Activated CD4-positive, CD25-positive, alpha-beta regulatory T cell treated with anti-CD3 and anti-CD28 coated beads, Interleukin-2, amount 50 U/mL, for 72 hours (primary cell): Measurements from ENCODE around the gene UBE2H.
"Not testable (repeated sequence)": the region's sequence is repeated elsewhere in the genome, so short reads cannot be mapped to it uniquely, and the experiment has no call there.

Experiments
- DNase-seq: peaks from one replicate; pipeline ENCODE4 v3.0.0; 2021

Gene UBE2H

GRCh38 chr7:129870668-129871067 lies 82.1 kb downstream of the UBE2H start:
- DNase-seq = no peak

- DNase-seq = no peak
These were observed 86.5 kb downstream of the UBE2H start for GRCh38 chr7:129866251-129866650.

- DNase-seq = no peak
These were observed 86.9 kb downstream of the UBE2H start for GRCh38 chr7:129865925-129866201.

GRCh38 chr7:129865093-129865924 lies 87.5 kb downstream of the UBE2H start:
- no peak for DNase-seq

- DNase-seq = not testable (repeated sequence)
These were observed 88.1 kb downstream of the UBE2H start for GRCh38 chr7:129864676-129865075.

- no peak for DNase-seq
These were observed 88.7 kb downstream of the UBE2H start for GRCh38 chr7:129864042-129864441.

- no peak for DNase-seq
These were observed 90.1 kb downstream of the UBE2H start for GRCh38 chr7:129862682-129863081.

GRCh38 chr7:129860784-129861183 lies 92.0 kb downstream of the UBE2H start:
- DNase-seq = not testable (repeated sequence)

- DNase-seq = no peak
These were observed 93.6 kb downstream of the UBE2H start for GRCh38 chr7:129859183-129859582.

GRCh38 chr7:129858490-129858889 lies 94.3 kb downstream of the UBE2H start:
- no peak for DNase-seq

GRCh38 chr7:129857313-129857712 lies 95.4 kb downstream of the UBE2H start:
- DNase-seq = no peak

- no peak for DNase-seq
These were observed 96.6 kb downstream of the UBE2H start for GRCh38 chr7:129855935-129856717.

GRCh38 chr7:129855234-129855673 lies 97.5 kb downstream of the UBE2H start:
- no peak for DNase-seq

GRCh38 chr7:129854401-129854800 lies 98.4 kb downstream of the UBE2H start:
- DNase-seq = no peak

GRCh38 chr7:129853661-129854268 lies 99.0 kb downstream of the UBE2H start:
- DNase-seq = no peak

- DNase-seq = no peak
These were observed 101.0 kb downstream of the UBE2H start for GRCh38 chr7:129851809-129852208.

- no peak for DNase-seq
These were observed 101.6 kb downstream of the UBE2H start for GRCh38 chr7:129851174-129851573.

GRCh38 chr7:129848436-129848835 lies 104.3 kb downstream of the UBE2H start:
- no peak for DNase-seq

GRCh38 chr7:129845972-129846327 lies 106.8 kb downstream of the UBE2H start:
- no peak for DNase-seq

- no peak for DNase-seq
These were observed 107.4 kb downstream of the UBE2H start for GRCh38 chr7:129845178-129845971.

GRCh38 chr7:129843978-129844840 lies 108.6 kb downstream of the UBE2H start:
- DNase-seq = no peak

- no peak for DNase-seq
These were observed 109.3 kb downstream of the UBE2H start for GRCh38 chr7:129843365-129843898.
